SK-N-SH treated with all-trans-retinoic acid at 6 μM for 48 hours (cell line): Measurements from ENCODE around the gene CCNY.

Experiments used
- ATAC-seq: fragments of 200-7000 bp; cut with Tn5 transposase; 3 replicates; pipeline ENCODE4 v1.9.1; 2020; ENCODE audit warnings: mild to moderate bottlenecking, moderate library complexity
- ARNTL ChIP-seq: fragments of 450-650 bp; formaldehyde crosslinking; IDR thresholded peaks from 2 replicates; pipeline ENCODE4 v1.5.0; 2020; ENCODE audit warnings: low read depth, mild to moderate bottlenecking, moderate library complexity, borderline replicate concordance
- BACH2 ChIP-seq: fragments of 250-450 bp; sonication (Bioruptor Pico); IDR thresholded peaks from 2 replicates; pipeline ENCODE4 v1.9.0; 2021; ENCODE audit warnings: mild to moderate bottlenecking, borderline replicate concordance
- CREB5 ChIP-seq: fragments of 250-450 bp; sonication (Bioruptor Pico); IDR thresholded peaks from 2 replicates; pipeline ENCODE4 v1.5.1; 2020; ENCODE audit warnings: low read depth, mild to moderate bottlenecking, moderate library complexity
- CSDC2 ChIP-seq: fragments of 250-450 bp; sonication (Bioruptor Pico); IDR thresholded peaks from 2 replicates; pipeline ENCODE4 v1.5.0; 2020; ENCODE audit warnings: mild to moderate bottlenecking, moderate library complexity
- CSRNP3 ChIP-seq: fragments of 250-450 bp; sonication (Bioruptor Pico); IDR thresholded peaks from 2 replicates; pipeline ENCODE4 v1.5.1; 2021; ENCODE audit warnings: mild to moderate bottlenecking, moderate library complexity
- ESRRG ChIP-seq: fragments of 250-450 bp; sonication (Bioruptor Pico); IDR thresholded peaks from 2 replicates; pipeline ENCODE4 v1.6.1; 2021; ENCODE audit warnings: mild to moderate bottlenecking
- GLIS3 ChIP-seq: fragments of 250-450 bp; sonication (Bioruptor Pico); IDR thresholded peaks from 2 replicates; pipeline ENCODE4 v1.5.0; 2020; ENCODE audit warnings: mild to moderate bottlenecking, moderate library complexity
- ISL1 ChIP-seq: fragments of 250-450 bp; sonication (Bioruptor Pico); IDR thresholded peaks from 2 replicates; pipeline ENCODE4 v2.1.2; 2022; ENCODE audit warnings: mild to moderate bottlenecking, moderate library complexity
- OSR1 ChIP-seq: fragments of 250-450 bp; sonication (Bioruptor Pico); IDR thresholded peaks from 2 replicates; pipeline ENCODE4 v1.8.0; 2022; ENCODE audit warnings: moderate library complexity, mild to moderate bottlenecking, inconsistent platforms
- PATZ1 ChIP-seq: fragments of 250-450 bp; sonication (Bioruptor Pico); IDR thresholded peaks from 2 replicates; pipeline ENCODE4 v1.8.0; 2020; ENCODE audit warnings: mild to moderate bottlenecking, moderate library complexity, borderline replicate concordance
- POU6F1 ChIP-seq: fragments of 250-450 bp; sonication (Bioruptor Pico); IDR thresholded peaks from 2 replicates; pipeline ENCODE4 v1.8.0; 2021; ENCODE audit warnings: low read depth, mild to moderate bottlenecking, moderate library complexity, borderline replicate concordance
- PPARA ChIP-seq: fragments of 250-450 bp; sonication (Bioruptor Pico); IDR thresholded peaks from 2 replicates; pipeline ENCODE4 v1.5.0; 2020; ENCODE audit warnings: mild to moderate bottlenecking, borderline replicate concordance
- RARB ChIP-seq: fragments of 250-450 bp; sonication (Bioruptor Pico); IDR thresholded peaks from 2 replicates; pipeline ENCODE4 v1.8.0; 2021; ENCODE audit warnings: mild to moderate bottlenecking, moderate library complexity
- SNAI2 ChIP-seq: fragments of 250-450 bp; sonication (Bioruptor Pico); IDR thresholded peaks from 2 replicates; pipeline ENCODE4 v1.5.0; 2020; ENCODE audit warnings: mild to moderate bottlenecking, moderate library complexity
- TCF4 ChIP-seq: fragments of 250-450 bp; sonication (Bioruptor Pico); IDR thresholded peaks from 2 replicates; pipeline ENCODE4 v1.8.0; 2021; ENCODE audit warnings: mild to moderate bottlenecking, moderate library complexity, borderline replicate concordance
- ZC3H10 ChIP-seq: fragments of 250-450 bp; sonication (Bioruptor Pico); IDR thresholded peaks from 2 replicates; pipeline ENCODE4 v1.5.1; 2021; ENCODE audit warnings: mild to moderate bottlenecking, moderate library complexity
- ZFP3 ChIP-seq: fragments of 250-450 bp; sonication (Bioruptor Pico); IDR thresholded peaks from 2 replicates; pipeline ENCODE4 v1.5.0; 2020; ENCODE audit warnings: mild to moderate bottlenecking, moderate library complexity
- ZFP30 ChIP-seq: fragments of 450-650 bp; formaldehyde crosslinking; IDR thresholded peaks from 2 replicates; pipeline ENCODE4 v1.5.0; 2022; ENCODE audit warnings: mild to moderate bottlenecking, moderate library complexity
- ZNF565 ChIP-seq: fragments of 450-650 bp; formaldehyde crosslinking; conservative IDR thresholded peaks from 2 replicates; pipeline ENCODE4 v1.5.0; 2020; ENCODE audit warnings: low read depth, mild to moderate bottlenecking, moderate library complexity
- ZNF70 ChIP-seq: fragments of 450-650 bp; formaldehyde crosslinking; IDR thresholded peaks from 2 replicates; pipeline ENCODE4 v1.5.0; 2020; ENCODE audit warnings: mild to moderate bottlenecking, moderate library complexity
- ZNF8 ChIP-seq: fragments of 450-650 bp; formaldehyde crosslinking; IDR thresholded peaks from 2 replicates; pipeline ENCODE4 v1.5.0; 2020; ENCODE audit warnings: mild to moderate bottlenecking, moderate library complexity

CCNY gene

GRCh38 chr10:35384265-35384868, 48.1 kb downstream of the CCNY start:
- ATAC-seq = no peak

GRCh38 chr10:35386594-35387174, 50.4 kb downstream of the CCNY start:
- TF ChIP-seq BACH2 (no peak), PATZ1 (CRISPR knock-in tag) (no peak), ZNF70 (CRISPR knock-in tag) (no peak), ZNF8 (no peak), ISL1 (CRISPR knock-in tag) (no peak), CSDC2 (CRISPR knock-in tag) (no peak)
- peak; percentile 27; the same call in 1 of the 3 replicates for ATAC-seq

More at GRCh38 chr10:35384265-35384868, 48.1 kb downstream of the CCNY start:
- TF ChIP-seq ZNF565 (CRISPR knock-in tag) (no peak), ZC3H10 (CRISPR knock-in tag) (no peak), BACH2 (no peak), ARNTL (CRISPR knock-in tag) (no peak), POU6F1 (no peak), PPARA (CRISPR knock-in tag) (no peak), ZFP30 (no peak), TCF4 (CRISPR knock-in tag) (no peak), OSR1 (CRISPR knock-in tag) (no peak), CREB5 (no peak), ISL1 (CRISPR knock-in tag) (no peak), CSRNP3 (CRISPR knock-in tag) (no peak), ZFP3 (CRISPR knock-in tag) (no peak), ESRRG (CRISPR knock-in tag) (no peak), CSDC2 (CRISPR knock-in tag) (no peak), ZNF70 (CRISPR knock-in tag) (no peak)

- no peak for TF ChIP-seq ZC3H10 (CRISPR knock-in tag)
- TF ChIP-seq ZNF70 (CRISPR knock-in tag) = no peak
- no peak for TF ChIP-seq RARB
- TF ChIP-seq PPARA (CRISPR knock-in tag) = no peak
- no peak for TF ChIP-seq ISL1 (CRISPR knock-in tag)
- no peak for TF ChIP-seq OSR1 (CRISPR knock-in tag)
- TF ChIP-seq ZFP30 = no peak
Measured at GRCh38 chr10:35387768-35388167, 51.5 kb downstream of the CCNY start.

GRCh38 chr10:35388197-35388596, 51.9 kb downstream of the CCNY start:
- no peak for ATAC-seq
- TF ChIP-seq ZNF565 (CRISPR knock-in tag) = no peak
- TF ChIP-seq SNAI2 = no peak
- no peak for TF ChIP-seq GLIS3 (CRISPR knock-in tag)
- no peak for TF ChIP-seq POU6F1
- TF ChIP-seq ZNF8 = no peak
- TF ChIP-seq ISL1 (CRISPR knock-in tag) = no peak
- TF ChIP-seq CSDC2 (CRISPR knock-in tag) = no peak
- TF ChIP-seq ZFP3 (CRISPR knock-in tag) = no peak
- TF ChIP-seq PATZ1 (CRISPR knock-in tag) = no peak
- TF ChIP-seq ESRRG (CRISPR knock-in tag) = no peak
- TF ChIP-seq ZFP30 = no peak
- no peak for TF ChIP-seq CREB5
- TF ChIP-seq OSR1 (CRISPR knock-in tag) = no peak
- no peak for TF ChIP-seq ZC3H10 (CRISPR knock-in tag)
- no peak for TF ChIP-seq CSRNP3 (CRISPR knock-in tag)
- no peak for TF ChIP-seq PPARA (CRISPR knock-in tag)
- TF ChIP-seq, all 23 proteins: peak for 0

More at GRCh38 chr10:35387768-35388167, 51.5 kb downstream of the CCNY start:
- ATAC-seq = no peak
